Suprapubic skin (tissue), 3 donors: ENCODE measurements around the gene TNS1.

Source experiments
- POLR2AphosphoS5 ChIP-seq, 3 donors: sonication (generic); formaldehyde crosslinking; IDR thresholded peaks; one replicate each; pipeline ENCODE4 v1.6.1; 2017; ENCODE audit warnings: antibody characterized with exemption in 3 of 3
- TF ChIP-seq, protein P1 (sequence below), 2 donors: fragments of 200-600 bp in 1 of 2; fragments of 450-650 bp in 1 of 2; sonication (generic) in 1 of 2; IDR thresholded peaks; one replicate each; pipeline ENCODE4 v1.5.1; 2016 to 2019; ENCODE audit warnings: antibody characterized with exemption in 2 of 2, mild to moderate bottlenecking in 1 of 2, moderate library complexity in 1 of 2

- TF ChIP-seq, protein P1, sequence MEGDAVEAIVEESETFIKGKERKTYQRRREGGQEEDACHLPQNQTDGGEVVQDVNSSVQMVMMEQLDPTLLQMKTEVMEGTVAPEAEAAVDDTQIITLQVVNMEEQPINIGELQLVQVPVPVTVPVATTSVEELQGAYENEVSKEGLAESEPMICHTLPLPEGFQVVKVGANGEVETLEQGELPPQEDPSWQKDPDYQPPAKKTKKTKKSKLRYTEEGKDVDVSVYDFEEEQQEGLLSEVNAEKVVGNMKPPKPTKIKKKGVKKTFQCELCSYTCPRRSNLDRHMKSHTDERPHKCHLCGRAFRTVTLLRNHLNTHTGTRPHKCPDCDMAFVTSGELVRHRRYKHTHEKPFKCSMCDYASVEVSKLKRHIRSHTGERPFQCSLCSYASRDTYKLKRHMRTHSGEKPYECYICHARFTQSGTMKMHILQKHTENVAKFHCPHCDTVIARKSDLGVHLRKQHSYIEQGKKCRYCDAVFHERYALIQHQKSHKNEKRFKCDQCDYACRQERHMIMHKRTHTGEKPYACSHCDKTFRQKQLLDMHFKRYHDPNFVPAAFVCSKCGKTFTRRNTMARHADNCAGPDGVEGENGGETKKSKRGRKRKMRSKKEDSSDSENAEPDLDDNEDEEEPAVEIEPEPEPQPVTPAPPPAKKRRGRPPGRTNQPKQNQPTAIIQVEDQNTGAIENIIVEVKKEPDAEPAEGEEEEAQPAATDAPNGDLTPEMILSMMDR (IDR thresholded peaks at IDR 0.05), result no peak
- TF ChIP-seq POLR2AphosphoS5 (IDR thresholded peaks at IDR 0.05), result no peak
These were observed 109.4 kb downstream of the TNS1 start for GRCh38 chr2:217893440-217893839.
